Stimulated activated naive CD4-positive, alpha-beta T cell treated with Interleukin-2 at 50 U/mL for 16 hours (primary cell): ENCODE results near the gene AKIRIN2.
"Not testable (repeated sequence)": the region's sequence is repeated elsewhere in the genome, so short reads cannot be mapped to it uniquely, and the experiment has no call there.

ENCODE experiments used
- DNase-seq: peaks from one replicate; lab custom pipeline; 2025; lab: John Stamatoyannopoulos, UW

Gene AKIRIN2

GRCh38 chr6:87687893-87688292, 14.1 kb downstream of the AKIRIN2 start:
- DNase-seq: not testable (repeated sequence)

DNA sequence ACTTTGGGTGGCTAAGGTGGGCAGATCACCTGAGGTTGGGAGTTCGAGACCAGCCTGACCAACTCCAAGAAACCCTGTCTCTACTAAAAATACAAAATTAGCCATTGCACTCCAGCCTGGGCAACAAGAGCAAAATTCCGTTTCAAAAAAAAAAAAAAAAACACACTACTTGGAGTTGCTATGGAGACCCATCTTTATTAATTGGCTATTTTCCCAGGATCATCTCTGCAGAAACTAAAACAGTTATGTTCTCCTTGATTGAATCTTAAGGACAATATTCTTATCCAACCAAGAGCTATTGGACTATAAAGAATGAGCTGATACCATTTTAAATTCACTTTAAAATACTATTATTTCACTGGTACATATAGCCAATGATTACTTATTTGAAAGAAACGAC, 14.7 kb downstream of the AKIRIN2 start:
- no peak for DNase-seq

DNA sequence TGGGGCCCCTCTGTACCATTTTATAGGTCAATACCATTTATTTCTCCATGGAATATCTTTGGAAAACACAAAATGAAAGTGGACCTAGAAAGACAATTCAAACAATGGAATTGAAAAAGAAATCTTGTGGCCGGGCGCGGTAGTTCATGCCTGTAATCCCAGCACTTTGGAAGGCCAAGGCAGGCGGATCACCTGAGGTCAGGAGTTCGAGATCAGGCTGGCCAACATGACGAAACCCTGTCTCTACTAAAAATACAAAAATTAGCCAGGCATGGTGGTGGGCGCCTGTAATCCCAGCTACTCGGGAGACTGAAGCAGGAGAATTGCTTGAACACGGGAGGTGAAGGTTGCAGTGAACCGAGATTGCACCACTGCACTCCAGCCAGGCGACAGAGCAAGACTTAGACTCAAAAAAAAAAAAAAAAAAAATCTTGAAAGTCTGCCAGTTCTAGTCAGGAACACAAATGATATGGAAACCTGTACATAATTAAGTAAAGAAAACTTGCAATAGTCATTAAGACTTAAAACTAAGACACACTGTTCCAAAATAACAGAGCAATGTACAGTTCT, 15.3 kb downstream of the AKIRIN2 start:
- not testable (repeated sequence) for DNase-seq

GRCh38 chr6:87684895-87685654, 17.0 kb downstream of the AKIRIN2 start:
- DNase-seq: no peak

DNA sequence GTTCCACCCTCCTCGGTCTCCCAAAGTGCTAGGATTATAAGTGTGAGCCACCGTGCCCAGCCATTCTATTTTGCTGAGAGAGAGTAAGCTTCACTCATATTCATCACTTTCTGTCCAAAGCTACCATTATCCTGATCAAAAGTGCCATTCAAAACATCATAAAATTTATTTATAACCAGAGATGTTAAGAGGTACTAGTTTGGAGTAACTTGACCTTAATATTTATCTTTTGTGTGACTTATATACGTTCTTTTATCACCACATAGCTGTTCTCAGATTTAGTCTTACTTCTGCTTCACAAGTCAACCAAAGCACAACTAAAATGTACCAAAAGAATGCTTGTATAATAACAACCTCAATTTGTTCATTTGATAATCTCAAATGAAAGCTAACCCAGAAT, 18.1 kb downstream of the AKIRIN2 start:
- no peak for DNase-seq

DNA sequence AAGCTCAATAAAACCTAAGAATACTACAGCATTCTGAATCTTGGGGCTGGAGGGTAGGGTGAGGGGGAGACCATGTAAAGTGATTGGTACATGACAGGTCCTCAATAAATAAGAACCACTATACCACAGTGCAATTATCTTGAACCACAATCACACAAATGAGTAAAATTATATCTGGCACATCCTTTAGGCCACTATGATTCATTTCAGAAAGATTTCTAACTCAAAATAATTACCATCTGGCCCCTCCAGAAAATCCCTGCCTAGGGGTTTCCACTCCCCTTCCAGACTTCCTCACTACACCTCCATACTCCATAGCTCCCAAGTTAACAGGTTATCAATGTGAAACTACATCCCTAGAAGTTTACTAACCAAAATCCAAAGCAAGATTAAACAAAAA, 19.7 kb downstream of the AKIRIN2 start:
- DNase-seq: no peak

DNA sequence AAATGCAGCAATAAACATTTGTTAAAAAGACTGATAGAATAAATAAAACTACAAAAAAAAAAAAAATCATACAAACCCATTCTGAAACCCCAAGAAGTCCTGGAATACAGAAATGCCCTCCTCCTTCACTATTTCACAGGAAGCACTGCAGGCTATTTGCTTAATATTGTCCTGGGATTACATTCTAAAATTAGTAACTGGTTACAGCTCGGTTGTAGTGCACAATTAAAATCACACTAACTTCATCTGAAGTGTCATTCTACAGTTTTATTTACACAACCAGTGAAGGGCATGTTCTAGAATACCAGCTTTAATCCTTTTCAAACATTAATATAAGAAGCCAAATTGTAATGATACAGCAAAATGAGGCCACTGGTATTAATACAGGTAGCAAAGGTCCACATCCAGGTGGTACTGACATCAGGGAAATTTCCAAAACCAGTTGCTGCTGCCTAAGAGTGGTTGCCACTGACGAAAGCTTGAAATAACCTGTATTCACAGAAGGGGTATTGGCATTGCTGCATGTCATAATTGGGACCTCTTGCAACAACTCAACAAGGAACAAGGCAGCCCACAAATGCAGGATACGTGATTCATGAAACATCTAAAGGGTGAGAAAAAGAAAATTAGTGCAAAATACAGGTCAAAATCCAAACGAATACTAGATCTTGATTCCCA, 26.9 kb downstream of the AKIRIN2 start:
- no peak for DNase-seq

GRCh38 chr6:87674290-87674689, 27.7 kb downstream of the AKIRIN2 start:
- DNase-seq: no peak

DNA sequence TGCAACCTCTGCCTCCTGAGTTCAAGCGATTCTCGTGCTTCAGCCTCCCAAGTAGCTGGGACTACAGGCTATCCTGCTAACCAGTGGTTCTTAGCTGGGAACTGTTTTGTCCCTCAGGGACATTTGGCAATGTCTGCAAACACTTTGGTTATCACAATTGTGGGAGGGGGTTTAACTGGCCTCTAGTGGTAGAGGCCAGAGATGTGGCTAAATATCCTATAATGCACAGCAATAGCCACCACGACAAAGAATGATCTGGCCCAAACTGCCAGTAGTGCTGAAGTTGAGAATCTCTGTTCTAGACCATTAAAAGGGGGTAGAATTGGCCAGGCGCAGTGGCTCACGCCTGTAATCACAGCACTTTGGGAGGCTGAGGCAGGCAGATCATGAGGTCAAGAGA, 28.8 kb downstream of the AKIRIN2 start:
- DNase-seq: no peak

DNA sequence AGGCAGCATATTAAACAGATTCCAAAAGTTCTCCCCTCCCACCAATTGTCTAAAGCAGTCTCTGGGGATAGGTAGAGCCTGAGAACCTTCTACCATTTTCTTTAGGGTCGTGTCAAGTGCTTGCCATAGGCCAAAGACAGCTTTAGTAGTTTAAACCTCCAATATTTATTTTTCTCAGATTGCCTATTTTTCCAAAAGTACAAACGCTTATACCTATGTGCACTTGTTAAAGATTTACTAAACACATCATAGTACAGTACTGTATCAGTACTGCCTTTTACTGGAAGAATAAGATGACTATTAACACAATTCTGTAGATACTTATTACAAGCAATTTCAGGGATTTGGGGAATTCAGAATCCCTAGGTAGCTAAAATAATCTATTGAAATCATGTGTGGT, 29.4 kb downstream of the AKIRIN2 start:
- DNase-seq: no peak

DNA sequence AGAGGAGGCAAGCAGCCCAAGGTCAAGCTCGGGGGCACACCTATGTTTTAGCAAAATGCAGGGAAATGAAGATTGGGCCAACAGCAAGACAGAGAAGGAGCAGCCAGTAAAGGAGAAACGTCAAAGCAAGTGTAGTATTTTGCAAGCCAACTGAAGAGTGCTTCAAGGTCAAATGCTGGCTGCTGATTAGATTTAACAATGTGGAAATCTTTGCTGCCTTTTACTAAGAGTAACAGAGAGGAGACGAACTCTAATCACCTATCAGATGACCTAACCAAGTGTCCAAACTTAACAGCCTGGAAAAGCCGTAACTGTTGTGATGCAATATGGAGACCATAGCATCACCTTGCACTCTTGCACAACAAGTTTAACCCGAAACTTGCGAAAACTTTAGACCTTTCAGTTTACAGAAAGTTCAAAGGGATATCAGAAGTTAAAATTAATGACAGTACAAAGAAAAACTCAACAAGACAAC, 30.4 kb downstream of the AKIRIN2 start:
- no peak for DNase-seq

DNA sequence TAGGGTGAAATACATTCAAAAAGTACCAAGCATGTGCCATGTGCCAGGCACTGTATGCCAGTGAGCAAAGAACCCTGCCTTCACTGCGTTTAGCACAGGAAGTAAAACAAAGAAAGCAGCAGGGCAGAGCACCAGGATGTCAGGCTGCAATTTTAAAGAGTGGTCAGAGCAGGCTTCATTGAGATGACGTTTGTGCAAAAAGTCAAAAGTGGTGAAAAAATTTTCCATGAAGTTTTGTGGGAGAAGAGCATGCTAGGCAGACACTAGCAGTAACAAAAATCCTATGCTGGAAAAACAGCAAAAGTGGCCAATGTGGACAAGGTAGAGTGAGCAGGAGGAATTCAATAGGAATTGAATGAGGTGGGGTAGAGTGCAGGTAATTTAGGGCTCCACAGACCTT, 31.3 kb downstream of the AKIRIN2 start:
- DNase-seq: no peak

DNA sequence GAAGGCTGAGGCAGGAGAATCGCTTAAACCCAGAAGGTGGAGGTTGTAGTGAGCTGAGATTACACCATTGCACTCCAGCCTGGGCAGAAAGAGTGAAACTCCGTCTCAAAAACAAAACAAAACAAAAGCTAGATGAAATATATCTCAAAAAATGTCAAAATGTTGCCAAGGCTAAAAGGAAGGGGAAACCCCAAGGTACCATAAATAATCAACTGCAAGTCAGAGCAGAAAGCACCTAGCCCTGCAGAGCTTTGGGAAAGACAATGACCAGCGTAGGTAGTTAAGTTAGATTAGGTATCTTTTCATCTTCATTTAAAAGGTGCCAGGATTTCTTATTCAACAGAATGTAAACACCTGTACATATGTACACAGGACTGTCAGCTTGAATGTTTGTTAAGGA, 33.0 kb downstream of the AKIRIN2 start:
- no peak for DNase-seq

GRCh38 chr6:87668013-87668412, 34.0 kb downstream of the AKIRIN2 start:
- DNase-seq: no peak

GRCh38 chr6:87667032-87667431, 35.0 kb downstream of the AKIRIN2 start:
- DNase-seq: no peak

GRCh38 chr6:87664921-87665485, 37.0 kb downstream of the AKIRIN2 start:
- DNase-seq: no peak

DNA sequence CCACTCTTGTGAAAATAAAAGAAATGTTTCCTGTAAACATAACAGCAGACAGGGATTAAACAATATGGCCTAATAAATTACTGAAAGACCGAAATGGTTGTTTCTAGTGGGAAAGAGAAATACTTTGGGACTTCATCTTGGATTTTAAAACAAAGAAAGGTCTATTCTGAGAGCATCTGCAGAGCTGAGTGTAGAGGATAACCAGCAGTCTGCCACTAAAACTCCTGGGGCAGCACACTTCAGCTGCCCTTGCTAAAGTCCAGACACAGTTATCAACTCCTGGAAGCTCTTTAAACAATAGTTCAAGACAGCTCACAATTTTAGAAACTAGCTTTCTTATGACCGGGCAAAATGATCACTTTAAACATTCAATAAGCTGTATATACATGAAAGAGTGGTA, 38.6 kb downstream of the AKIRIN2 start:
- no peak for DNase-seq

GRCh38 chr6:87661503-87661902, 40.5 kb downstream of the AKIRIN2 start:
- DNase-seq: no peak

DNA sequence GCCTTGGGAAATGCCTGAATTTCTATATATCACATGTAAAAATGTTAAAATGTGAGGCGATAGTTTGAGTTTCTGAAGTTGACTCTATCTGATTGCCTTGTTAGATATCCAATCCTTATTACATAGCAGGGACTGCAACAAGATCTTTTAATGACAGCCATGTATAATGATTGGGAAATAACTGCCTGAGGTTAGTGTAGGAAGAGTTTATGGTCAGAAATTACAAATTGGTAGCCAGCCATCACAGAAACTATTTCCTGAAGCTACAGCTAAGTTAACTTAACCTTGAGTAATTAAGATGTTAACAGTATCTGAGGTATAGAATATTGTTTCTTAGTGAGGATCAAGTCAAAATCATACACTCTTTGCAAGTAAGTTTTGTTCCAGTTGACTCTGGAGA, 41.0 kb downstream of the AKIRIN2 start:
- no peak for DNase-seq

DNA sequence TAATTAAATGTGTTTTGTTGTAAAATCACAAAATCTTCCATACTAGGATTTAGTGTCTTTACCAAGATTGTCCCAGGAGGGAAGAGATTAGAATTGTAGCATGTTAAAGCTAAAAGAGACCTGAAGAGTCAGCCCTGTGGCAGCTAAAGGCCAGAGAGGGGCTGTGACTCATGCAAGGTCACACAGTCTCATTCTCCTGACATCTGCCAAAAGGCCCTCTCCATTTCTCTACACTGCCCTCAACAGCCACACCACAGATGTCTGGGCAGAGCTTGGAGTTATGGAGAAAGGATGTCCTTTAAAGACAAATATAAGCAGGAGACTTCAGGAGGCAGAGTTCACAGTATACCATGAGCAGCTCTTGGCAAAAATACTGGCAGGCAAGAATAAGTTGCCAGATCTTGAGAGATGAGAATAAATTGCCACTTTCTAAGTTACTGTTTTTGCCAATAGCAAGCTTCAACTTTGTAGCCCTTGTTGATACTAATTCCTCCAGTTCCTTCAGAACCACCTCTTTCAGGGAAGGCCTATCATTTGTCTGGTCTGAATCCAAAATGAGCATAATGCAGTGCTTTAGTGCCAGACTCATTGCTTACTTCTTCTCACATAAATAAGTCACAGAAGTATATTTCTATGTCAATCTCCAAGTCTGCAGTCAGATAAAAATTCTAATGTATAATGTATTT, 41.7 kb downstream of the AKIRIN2 start:
- no peak for DNase-seq

GRCh38 chr6:87658516-87658915, 43.5 kb downstream of the AKIRIN2 start:
- no peak for DNase-seq

DNA sequence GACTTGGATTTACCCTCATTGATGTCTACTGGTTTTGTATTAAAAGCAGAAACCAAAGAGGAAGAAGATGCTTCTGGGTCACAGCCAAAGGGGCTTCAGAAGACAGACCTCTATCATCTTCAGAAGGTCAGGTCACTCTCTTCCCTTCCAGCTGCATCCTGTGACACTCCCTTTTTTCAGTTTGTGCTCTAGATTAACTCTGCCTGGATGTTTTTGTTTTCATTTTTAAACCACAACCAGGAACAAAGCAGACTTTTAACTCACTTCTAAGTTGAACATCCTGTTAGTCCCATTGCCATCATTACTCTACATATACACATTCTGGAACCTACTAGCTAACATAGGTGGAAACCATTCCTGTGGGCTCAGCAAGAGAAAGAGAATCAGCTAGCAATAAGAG, 45.2 kb downstream of the AKIRIN2 start:
- DNase-seq: no peak
